ENCODE results near the gene CARHSP1.
"Not testable (repeated sequence)": the region's sequence is repeated elsewhere in the genome, so short reads cannot be mapped to it uniquely, and the experiment has no call there.

The CARHSP1 gene

GRCh38 chr16:8874388-8874787 lies 5.6 kb upstream of the CARHSP1 start:
- H3K36me3 ChIP-seq (ENCODE audit: control insufficient read depth in 2 of 2, insufficient read depth in 1 of 2, low read length in 2 of 2), result no peaks in the 10 kb centered on the region
- ChIA-PET POLR2A (no interaction called here), CTCF (interaction anchor here (1.3 kb wide), 1 partner anchor 13 kb away, joined by 6 read pairs; no protein-coding TSS in a partner anchor)
- no peaks in the 10 kb centered on the region for H3K9me3 ChIP-seq (ENCODE audit: control insufficient read depth, insufficient read depth, low read depth, low read length)
- peaks cover 2% of the 10 kb centered on the region; the same call in 1 of the 2 replicates for H3K4me1 ChIP-seq (ENCODE audit: control insufficient read depth, insufficient read depth, low read length)
- no peak overlapping the region for H3K27ac ChIP-seq (ENCODE audit: extremely low read depth, low read depth, low read length)
- TF ChIP-seq ZNF837 (tag by site-specific recombination; IDR thresholded peaks at IDR 0.05) (no peak), ZSCAN5A (tag by site-specific recombination; IDR thresholded peaks at IDR 0.05) (no peak), HOXD13 (CRISPR knock-in tag; IDR thresholded peaks at IDR 0.05; ENCODE audit: borderline replicate concordance) (no peak), ZNF146 (tag by site-specific recombination; IDR thresholded peaks at IDR 0.05) (no peak), ZNF664 (tag by site-specific recombination; IDR thresholded peaks at IDR 0.05) (no peak), ZNF19 (tag by site-specific recombination; IDR thresholded peaks at IDR 0.05; ENCODE audit: low read depth) (no peak), ZNF776 (tag by site-specific recombination; IDR thresholded peaks at IDR 0.05; ENCODE audit: borderline replicate concordance) (no peak), ZNF785 (tag by site-specific recombination; IDR thresholded peaks at IDR 0.05) (no peak), ZNF596 (tag by site-specific recombination; IDR thresholded peaks at IDR 0.05) (no peak), ZNF560 (tag by site-specific recombination; IDR thresholded peaks at IDR 0.05; ENCODE audit: borderline replicate concordance) (no peak; the same call in 1 of the 2 replicates), ZBTB8A (tag by site-specific recombination; IDR thresholded peaks at IDR 0.05) (no peak), ZBTB7A (tag by site-specific recombination; IDR thresholded peaks at IDR 0.05; ENCODE audit: low read depth) (no peak), TRIM28 (IDR thresholded peaks at IDR 0.05; ENCODE audit: borderline replicate concordance, low read length) (no peak), ZFP41 (tag by site-specific recombination; IDR thresholded peaks at IDR 0.05; ENCODE audit: borderline replicate concordance) (no peak), KLF7 (tag by site-specific recombination; IDR thresholded peaks at IDR 0.05; ENCODE audit: borderline replicate concordance) (no peak)
- H3K4me3 ChIP-seq (ENCODE audit: low read depth, low read length), result no peak overlapping the region

- CTCF ChIA-PET, result interaction anchor here (0.7 to 4.5 kb wide), 4 partner anchors 7 to 126 kb away, joined by 4 to 30 read pairs (median 6); partner anchors contain the start of gene LITAFD
- POLR2A ChIA-PET; H3K4me3 ChIP-seq (ENCODE audit: low read depth, low read length); H3K4me1 ChIP-seq (ENCODE audit: control insufficient read depth, insufficient read depth, low read length); H3K9me3 ChIP-seq (ENCODE audit: control insufficient read depth, insufficient read depth, low read depth, low read length); H3K27ac ChIP-seq (ENCODE audit: extremely low read depth, low read depth, low read length); H3K36me3 ChIP-seq (ENCODE audit: control insufficient read depth in 2 of 2, insufficient read depth in 1 of 2, low read length in 2 of 2): not testable (repeated sequence)
Observed at GRCh38 chr16:8873866-8874195, 5.0 kb upstream of the CARHSP1 start.

- H3K36me3 ChIP-seq (ENCODE audit: control insufficient read depth in 2 of 2, insufficient read depth in 1 of 2, low read length in 2 of 2), result no peaks in the 10 kb centered on the region
- no peak overlapping the region for H3K4me3 ChIP-seq (ENCODE audit: low read depth, low read length)
- CTCF ChIA-PET, result interaction anchor here (0.7 to 4.5 kb wide), 5 partner anchors 8 to 127 kb away, joined by 3 to 30 read pairs (median 5); partner anchors contain the start of gene LITAFD
- no peaks in the 10 kb centered on the region for H3K9me3 ChIP-seq (ENCODE audit: control insufficient read depth, insufficient read depth, low read depth, low read length)
- POLR2A ChIA-PET, result interaction anchor here (0.7 kb wide), 1 partner anchor 156 kb away, joined by 5 read pairs; no protein-coding TSS in a partner anchor
- peaks cover 3% of the 10 kb centered on the region; the same call in 1 of the 2 replicates for H3K4me1 ChIP-seq (ENCODE audit: control insufficient read depth, insufficient read depth, low read length)
- H3K27ac ChIP-seq (ENCODE audit: extremely low read depth, low read depth, low read length), result no peak overlapping the region
- TF ChIP-seq ZNF785 (tag by site-specific recombination; IDR thresholded peaks at IDR 0.05), result no peak
- TF ChIP-seq CTCF (tag by site-specific recombination; IDR thresholded peaks at IDR 0.05), result peak; percentile 26; the same call in 1 of the 2 replicates
- no peak for TF ChIP-seq ZBTB10 (tag by site-specific recombination; IDR thresholded peaks at IDR 0.05)
- TF ChIP-seq PRDM6 (tag by site-specific recombination; IDR thresholded peaks at IDR 0.05), result no peak
- TF ChIP-seq KLF16 (tag by site-specific recombination; IDR thresholded peaks at IDR 0.05), result no peak
- no peak for TF ChIP-seq ZBTB7A (tag by site-specific recombination; IDR thresholded peaks at IDR 0.05; ENCODE audit: low read depth)
Observed at GRCh38 chr16:8872967-8873865, 4.4 kb upstream of the CARHSP1 start.
